Neural cell (in vitro differentiated cells): ENCODE results near the gene CACNA1D. TPM values are rescaled to one million over a fixed set of nuclear protein-coding genes. Genes with fewer than 3 reads are reported as not detected.

Source experiments
- H2AFZ ChIP-seq: fragments of 200-600, 300-800 bp; sonication (generic), shearing (Covaris generic); 2 replicates; pipeline ENCODE4 v1.6.0; 2014; ENCODE audit warnings: low read depth, mild to moderate bottlenecking, antibody characterized with exemption, low read length, moderate library complexity
- H3F3A ChIP-seq: fragments of 200-600 bp; shearing (Covaris generic); 2 replicates; pipeline ENCODE4 v1.6.1; 2016; ENCODE audit warnings: mild to moderate bottlenecking, moderate library complexity, mixed read lengths, antibody characterized with exemption, low read length; ENCODE audit not compliant: insufficient read depth, poor library complexity, severe bottlenecking
- H3K27ac ChIP-seq: fragments of 200-600, 300-800 bp; sonication (generic), shearing (Covaris generic); 2 replicates; pipeline ENCODE4 v1.5.1; 2014; ENCODE audit warnings: mild to moderate bottlenecking, low read length, moderate library complexity
- H3K27me3 ChIP-seq: fragments of 300-800, 200-600 bp; sonication (generic), shearing (Covaris generic); 2 replicates; pipeline ENCODE4 v1.6.0; 2014; ENCODE audit warnings: mild to moderate bottlenecking, low read depth, low read length, moderate library complexity; ENCODE audit not compliant: insufficient read depth
- H3K36me3 ChIP-seq: fragments of 300-800, 200-600 bp; sonication (generic), shearing (Covaris generic); 2 replicates; pipeline ENCODE4 v1.5.1; 2014; ENCODE audit warnings: mild to moderate bottlenecking, antibody characterized with exemption, low read length, moderate library complexity; ENCODE audit not compliant: insufficient read depth
- H3K4me2 ChIP-seq: fragments of 300-800, 200-600 bp; sonication (generic), shearing (Covaris generic); 2 replicates; pipeline ENCODE4 v1.6.0; 2014; ENCODE audit warnings: mild to moderate bottlenecking, low read length
- H3K4me3 ChIP-seq: fragments of 300-800, 200-600 bp; sonication (generic), shearing (Covaris generic); 2 replicates; pipeline ENCODE4 v1.5.1; 2014; ENCODE audit warnings: mild to moderate bottlenecking, low read length, moderate library complexity
- H3K79me2 ChIP-seq: fragments of 200-600 bp; shearing (Covaris generic); replicated peaks from 2 replicates; pipeline ENCODE4 v1.6.0; 2014; ENCODE audit warnings: mild to moderate bottlenecking, low read length, moderate library complexity; ENCODE audit not compliant: insufficient read depth
- H3K9ac ChIP-seq: fragments of 300-800, 200-600 bp; sonication (generic), shearing (Covaris generic); 2 replicates; pipeline ENCODE4 v1.6.1; 2016; ENCODE audit warnings: mild to moderate bottlenecking, low read length, mixed read lengths
- H3K9me2 ChIP-seq: fragments of 200-600 bp; shearing (Covaris generic); 2 replicates; pipeline ENCODE4 v1.6.1; 2016; ENCODE audit warnings: mild to moderate bottlenecking, low read length, mixed read lengths; ENCODE audit not compliant: insufficient read depth
- H3K9me3 ChIP-seq: fragments of 200-600, 300-800 bp; sonication (generic), shearing (Covaris generic); 2 replicates; pipeline ENCODE4 v1.6.1; 2016; ENCODE audit warnings: mild to moderate bottlenecking, mixed run types, low read length, moderate library complexity, mixed read lengths
- H4K20me1 ChIP-seq: fragments of 200-600 bp; shearing (Covaris generic); 2 replicates; pipeline ENCODE4 v1.6.1; 2016; ENCODE audit warnings: mild to moderate bottlenecking, mixed run types; ENCODE audit not compliant: insufficient read depth
- CTCF ChIP-seq: fragments of 450-650 bp; IDR thresholded peaks from 2 replicates; pipeline ENCODE4 v1.5.1; 2014; ENCODE audit warnings: antibody characterized with exemption, mild to moderate bottlenecking, moderate library complexity; ENCODE audit not compliant: poor library complexity, severe bottlenecking
- EP300 ChIP-seq: fragments of 450-650 bp; conservative IDR thresholded peaks from 2 replicates; pipeline ENCODE4 v1.6.1; 2014; ENCODE audit warnings: antibody characterized with exemption, mild to moderate bottlenecking, moderate library complexity; ENCODE audit not compliant: poor library complexity, severe bottlenecking
- EZH2 ChIP-seq: fragments of 200-600, 300-800 bp; shearing (Covaris generic), sonication (generic); IDR thresholded peaks from 2 replicates; pipeline ENCODE4 v1.6.1; 2014; ENCODE audit warnings: antibody characterized with exemption, low read length, borderline replicate concordance, mild to moderate bottlenecking; ENCODE audit not compliant: insufficient read depth, poor library complexity, severe bottlenecking
- MXI1 ChIP-seq: fragments of 450-650 bp; conservative IDR thresholded peaks from 2 replicates; pipeline ENCODE4 v1.6.1; 2014; ENCODE audit warnings: antibody characterized with exemption, mild to moderate bottlenecking; ENCODE audit not compliant: poor library complexity, severe bottlenecking
- POLR2AphosphoS5 ChIP-seq: IDR thresholded peaks from 2 replicates; pipeline ENCODE4 v1.6.1; 2012
- RAD21 ChIP-seq: fragments of 450-650 bp; conservative IDR thresholded peaks from 2 replicates; pipeline ENCODE4 v1.6.1; 2014; ENCODE audit warnings: antibody characterized with exemption, mild to moderate bottlenecking, moderate library complexity
- REST ChIP-seq: IDR thresholded peaks from 2 replicates; pipeline ENCODE4 v1.6.1; 2012; ENCODE audit warnings: borderline replicate concordance
- SMC3 ChIP-seq: fragments of 450-650 bp; conservative IDR thresholded peaks from 2 replicates; pipeline ENCODE4 v1.6.1; 2014; ENCODE audit warnings: antibody characterized with exemption, mild to moderate bottlenecking, moderate library complexity; ENCODE audit not compliant: poor library complexity
- TAF1 ChIP-seq: IDR thresholded peaks from 2 replicates; pipeline ENCODE4 v1.6.1; 2012; ENCODE audit warnings: low read depth
- polyA plus RNA-seq: library from polyadenylated mRNA; depleted of rRNA; stranded (reverse); fragments of >200 nt; gene quantifications from 2 replicates; pipeline ENCODE4 v1.2.3, GENCODE V29; 2014

CACNA1D gene
- polyA plus RNA-seq, 1 donor from 2014 or later: 22.5 TPM

- H3F3A ChIP-seq: no peaks in the 10 kb centered on the region
- TF ChIP-seq TAF1: no peak
- TF ChIP-seq RAD21: no peak
- TF ChIP-seq POLR2AphosphoS5: no peak
- TF ChIP-seq CTCF: no peak
- no peak for TF ChIP-seq SMC3
- no peak for TF ChIP-seq MXI1
- TF ChIP-seq REST: no peak
- no peak for TF ChIP-seq EP300
- no peak for TF ChIP-seq EZH2
- H3K27me3 ChIP-seq: no peaks in the 10 kb centered on the region
- H3K4me2 ChIP-seq: no peak overlapping the region
- H4K20me1 ChIP-seq: no peaks in the 10 kb centered on the region
- H2AFZ ChIP-seq: no peak overlapping the region
- H3K9ac ChIP-seq: no peak overlapping the region
- peaks cover 7% of the 10 kb centered on the region for H3K9me3 ChIP-seq
- no peak overlapping the region for H3K4me3 ChIP-seq
- no peaks in the 10 kb centered on the region for H3K36me3 ChIP-seq
- no peaks in the 10 kb centered on the region for H3K79me2 ChIP-seq
- H3K27ac ChIP-seq: no peak overlapping the region
- no peaks in the 10 kb centered on the region for H3K9me2 ChIP-seq
These were observed 112.4 kb downstream of the CACNA1D start for GRCh38 chr3:53606793-53607192.

- no peak overlapping the region for H3K4me2 ChIP-seq
- H3F3A ChIP-seq: no peaks in the 10 kb centered on the region
- no peaks in the 10 kb centered on the region for H4K20me1 ChIP-seq
- no peaks in the 10 kb centered on the region for H3K27me3 ChIP-seq
- H2AFZ ChIP-seq: no peak overlapping the region
- no peak overlapping the region for H3K4me3 ChIP-seq
- no peaks in the 10 kb centered on the region for H3K9me2 ChIP-seq
- no peak for TF ChIP-seq SMC3
- no peak for TF ChIP-seq EP300
- no peak for TF ChIP-seq TAF1
- TF ChIP-seq CTCF: no peak
- no peak for TF ChIP-seq POLR2AphosphoS5
- TF ChIP-seq REST: no peak
- no peak for TF ChIP-seq EZH2
- TF ChIP-seq MXI1: no peak
- no peak for TF ChIP-seq RAD21
- no peaks in the 10 kb centered on the region for H3K36me3 ChIP-seq
- no peak overlapping the region for H3K9ac ChIP-seq
- H3K9me3 ChIP-seq: peaks cover 1% of the 10 kb centered on the region
- H3K27ac ChIP-seq: no peak overlapping the region
- H3K79me2 ChIP-seq: no peaks in the 10 kb centered on the region
These were observed 118.1 kb downstream of the CACNA1D start for GRCh38 chr3:53612508-53612907.
